HG02678 (cell line): ENCODE results near the gene PTPRD.

Experiments
- ATAC-seq: cut with Tn5 transposase; IDR thresholded peaks from one replicate; pipeline ENCODE4 v1.9.1; 2021; ENCODE audit warnings: mild to moderate bottlenecking, moderate library complexity; ENCODE audit not compliant: unreplicated experiment

Gene PTPRD

DNA sequence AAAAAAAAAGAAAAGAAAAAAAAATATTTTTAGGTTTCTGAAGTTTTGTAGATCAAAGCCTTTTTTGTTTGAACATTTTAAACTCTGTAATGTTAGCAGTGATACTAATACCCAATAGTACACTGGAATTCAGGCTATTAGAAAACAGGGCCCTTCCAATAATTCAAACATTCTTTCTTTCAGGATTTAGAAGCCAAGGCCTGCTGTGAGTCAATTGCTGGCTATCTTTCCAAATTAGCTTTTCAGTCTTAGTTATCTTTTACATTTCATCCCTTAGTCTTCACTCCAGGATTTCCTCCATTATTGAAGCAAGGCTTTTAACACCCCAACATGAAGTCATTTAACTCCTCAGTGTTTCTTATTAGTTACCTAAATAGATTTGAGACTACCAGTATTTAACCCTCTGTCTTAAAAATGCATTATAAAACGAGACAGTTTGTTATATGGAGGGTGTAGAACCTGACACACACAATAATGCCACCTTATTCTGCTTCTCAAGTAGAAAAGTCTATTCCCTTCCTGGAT lies 1861.3 kb downstream of the PTPRD start:
- ATAC-seq, result no peak

DNA sequence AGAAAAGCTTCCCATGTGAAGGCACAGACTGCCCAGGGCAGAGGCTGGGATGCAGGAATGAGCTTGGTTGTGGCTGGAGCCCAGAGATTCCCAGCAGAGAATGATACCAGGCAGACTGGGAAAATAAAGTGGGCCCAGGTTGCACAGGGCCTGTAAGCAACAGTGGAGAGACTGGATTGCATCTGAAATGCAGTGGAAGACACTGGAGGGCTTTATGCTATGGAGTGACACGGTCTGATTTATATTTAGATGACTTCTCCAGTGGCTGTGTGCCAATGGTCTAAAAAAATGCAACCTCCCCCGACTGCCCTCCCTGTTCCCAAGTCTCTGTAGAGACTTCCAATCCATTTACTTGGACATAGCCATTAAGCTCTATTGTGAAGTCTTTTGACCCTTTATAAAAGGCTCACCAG lies 1862.2 kb downstream of the PTPRD start:
- no peak for ATAC-seq

DNA sequence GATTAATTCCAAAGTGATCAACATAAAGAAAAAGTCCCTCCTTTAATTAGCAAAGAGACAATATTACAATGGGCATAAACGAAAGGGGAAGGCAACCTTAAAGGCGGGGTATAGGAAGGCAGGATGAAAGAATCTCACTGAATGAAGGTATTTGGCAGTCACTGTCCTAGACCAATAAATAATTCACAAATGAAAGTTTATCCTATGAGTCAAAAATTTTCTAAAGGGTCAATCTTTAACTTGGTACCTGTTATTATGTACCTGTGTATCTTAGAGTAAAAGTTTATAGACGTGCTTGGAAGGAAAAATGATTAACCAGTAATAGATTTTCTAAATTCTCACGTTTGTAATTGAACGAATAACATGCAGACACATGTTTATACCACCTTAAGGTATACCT lies 1867.5 kb downstream of the PTPRD start:
- ATAC-seq, result no peak

DNA sequence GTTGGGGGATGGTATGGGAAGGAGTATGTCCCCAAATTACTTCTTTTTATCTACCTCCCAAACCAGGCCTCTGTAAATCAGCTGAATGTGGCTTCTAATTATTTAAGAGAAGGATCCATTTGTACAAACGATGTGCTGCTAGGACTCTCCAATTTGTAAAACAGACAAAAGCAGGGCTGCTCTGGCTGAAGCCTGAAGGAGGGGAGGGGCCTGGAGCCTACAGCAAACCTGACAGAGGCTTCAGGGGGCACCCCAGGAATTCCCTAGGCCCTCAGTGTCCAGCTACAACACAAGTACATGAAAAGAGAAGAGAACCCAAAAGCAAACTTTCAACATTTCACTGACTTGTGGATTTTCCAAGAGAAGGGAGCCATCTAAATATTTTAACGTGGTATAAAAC lies 1873.9 kb downstream of the PTPRD start:
- no peak for ATAC-seq

DNA sequence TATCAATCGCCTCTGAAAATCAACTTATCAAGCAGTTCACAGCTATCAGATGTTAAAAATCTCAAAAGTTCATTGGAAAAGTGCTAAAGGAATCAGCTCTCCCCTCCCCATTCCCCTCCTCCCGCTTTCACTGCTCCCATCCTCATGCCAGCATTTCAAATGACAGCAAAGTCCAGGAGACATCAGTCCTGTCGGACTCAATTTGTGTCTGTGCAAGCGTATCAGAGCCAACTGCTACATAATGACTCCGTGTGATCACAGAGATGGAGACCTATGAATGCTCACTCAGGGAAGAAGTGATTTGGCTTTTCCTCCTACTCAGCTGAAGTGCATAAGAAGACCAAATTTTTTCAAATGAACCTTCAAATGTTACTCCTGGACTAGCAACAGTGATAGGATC lies 1876.0 kb downstream of the PTPRD start:
- no peak for ATAC-seq

DNA sequence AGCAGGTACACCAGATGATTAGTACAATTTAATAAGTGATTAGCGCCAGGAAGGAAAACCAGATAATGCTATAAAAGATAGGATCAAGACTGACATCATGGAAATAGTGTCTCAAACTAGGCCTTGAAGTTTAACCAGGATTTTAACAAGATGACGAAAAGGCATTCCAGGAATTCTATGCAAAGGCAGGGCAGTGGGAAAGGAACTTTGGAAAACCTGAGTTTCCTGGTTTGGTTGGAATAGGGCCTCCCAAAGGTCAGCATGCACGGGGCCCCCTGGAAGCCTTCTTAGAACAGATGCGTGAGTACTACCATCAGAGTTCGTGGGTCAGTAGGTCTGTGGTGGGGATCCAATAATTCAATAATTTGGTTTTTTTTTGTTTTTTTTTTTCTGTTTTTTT lies 1878.0 kb downstream of the PTPRD start:
- ATAC-seq, result no peak

DNA sequence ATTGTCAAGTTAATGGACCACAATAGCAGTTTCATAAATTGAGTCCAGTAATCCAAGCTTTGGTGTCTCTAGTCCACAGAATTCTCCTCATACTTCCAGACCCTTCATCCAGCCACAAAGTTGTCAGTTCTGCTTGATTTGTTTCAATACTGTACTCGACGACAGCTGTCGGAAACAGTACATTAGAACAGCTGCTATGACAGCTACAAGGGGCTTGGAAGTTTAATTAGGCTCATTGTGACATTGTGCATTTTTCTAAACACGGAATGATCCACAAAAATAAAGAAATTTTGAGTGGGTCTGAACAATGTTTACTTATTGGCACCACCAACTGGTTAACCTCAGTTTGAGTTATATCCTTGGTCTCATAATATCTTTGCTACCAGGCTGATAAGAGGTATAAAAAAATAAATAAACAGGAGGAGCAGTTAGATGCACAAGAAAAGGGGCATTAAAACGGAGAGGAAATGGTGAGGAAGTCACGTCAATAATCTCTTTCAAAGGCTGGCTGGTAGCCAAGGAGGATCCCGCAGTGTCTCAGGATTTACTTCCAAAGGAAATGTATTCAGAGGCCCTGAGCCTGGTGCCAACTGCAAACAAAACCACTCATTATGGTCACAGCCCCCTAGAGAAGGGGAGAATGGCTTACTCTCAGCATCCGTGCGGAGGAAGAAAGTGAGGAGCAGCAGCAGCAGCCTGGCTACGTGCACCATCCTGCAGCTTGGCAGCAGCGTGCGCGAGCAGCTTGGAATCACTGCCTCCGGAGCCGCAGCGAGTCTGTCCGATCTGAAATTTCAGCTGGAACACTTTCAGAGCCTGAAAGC lies 1879.5 kb downstream of the PTPRD start:
- ATAC-seq, result no peak

DNA sequence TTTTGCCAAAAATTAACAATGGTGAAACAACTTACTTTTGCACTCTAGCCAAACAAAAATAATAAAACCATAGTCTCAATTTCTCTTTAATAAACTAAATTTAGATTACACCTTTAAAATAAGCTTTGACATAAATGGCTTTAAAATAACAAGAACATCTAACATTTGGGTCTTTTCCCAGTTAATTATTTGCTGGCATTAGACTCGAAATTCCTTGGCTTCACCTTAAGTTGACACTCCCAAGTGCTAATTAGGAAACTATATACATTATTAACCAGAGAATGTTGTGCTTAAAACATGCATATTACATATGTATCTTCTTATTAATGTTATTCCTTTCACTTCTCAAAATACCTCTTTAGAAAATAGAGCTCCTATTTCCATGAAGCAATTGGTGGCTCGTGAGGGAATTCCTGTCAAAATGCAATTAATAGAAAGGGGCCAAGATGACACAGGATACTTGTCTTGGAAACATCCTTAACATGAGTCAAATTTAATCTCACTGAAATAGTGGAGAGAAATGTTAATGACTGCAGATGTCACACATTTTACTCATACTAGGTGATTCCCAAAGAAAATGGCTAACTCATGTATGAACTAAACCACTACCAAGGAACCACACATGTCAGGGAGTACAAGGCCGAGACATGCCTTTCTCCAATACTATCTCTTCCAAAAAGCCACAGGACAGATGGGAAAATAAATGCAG lies 1880.3 kb downstream of the PTPRD start:
- no peak for ATAC-seq

DNA sequence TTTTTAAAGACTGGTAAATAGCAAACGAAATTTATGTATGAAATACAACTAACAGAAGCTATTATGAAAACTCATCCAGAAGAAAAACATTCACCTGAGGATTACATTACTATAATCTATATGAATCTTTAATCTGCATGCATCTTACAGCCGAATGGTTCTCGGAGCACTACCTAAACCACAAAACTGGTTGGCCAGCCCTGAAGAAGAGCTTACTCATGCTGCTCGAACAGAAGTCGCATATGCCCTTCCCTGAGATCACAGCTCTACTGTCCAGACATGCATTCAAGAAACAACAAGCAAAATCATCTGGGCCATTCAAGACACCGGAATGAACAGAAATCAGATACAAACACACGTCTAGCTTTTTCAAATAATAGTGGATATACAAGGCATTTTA lies 1882.2 kb downstream of the PTPRD start:
- no peak for ATAC-seq

DNA sequence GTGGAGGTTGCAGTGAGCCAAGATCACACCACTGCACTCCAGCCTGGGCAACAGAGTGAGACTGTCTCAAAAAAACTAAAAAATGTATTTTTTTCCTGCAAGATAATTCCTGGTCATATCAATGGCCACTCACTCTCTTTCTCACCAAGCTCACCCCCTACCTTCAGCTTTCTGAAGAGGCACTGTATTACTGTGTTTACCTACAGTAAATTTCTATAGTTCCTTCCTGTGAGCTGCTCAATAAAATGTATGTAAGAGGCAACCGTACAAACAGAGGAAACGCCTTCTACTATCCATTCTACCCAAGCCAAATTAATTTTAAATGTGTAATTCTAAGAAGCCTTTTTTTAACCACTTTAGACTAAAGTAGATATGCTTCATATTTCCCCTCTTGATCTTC lies 1883.9 kb downstream of the PTPRD start:
- no peak for ATAC-seq

DNA sequence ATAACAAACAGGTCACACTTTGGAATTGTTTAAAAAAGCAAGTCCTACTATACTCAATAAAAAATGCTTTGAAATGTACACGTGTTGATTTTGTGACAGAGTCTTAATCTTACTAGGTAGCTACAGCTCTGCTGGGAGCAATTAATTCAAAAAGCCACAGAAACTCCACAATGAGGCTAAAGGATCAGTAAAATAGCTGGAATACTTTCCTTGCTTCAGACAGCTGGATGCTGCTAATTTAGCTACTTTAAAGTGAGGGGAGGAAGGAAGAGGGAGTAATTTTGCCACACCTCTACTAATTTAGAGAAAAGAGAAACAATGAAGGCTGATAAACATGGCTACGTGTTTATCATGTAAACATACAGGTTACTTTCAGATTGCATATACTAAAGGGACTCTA lies 1885.6 kb downstream of the PTPRD start:
- ATAC-seq, result no peak

DNA sequence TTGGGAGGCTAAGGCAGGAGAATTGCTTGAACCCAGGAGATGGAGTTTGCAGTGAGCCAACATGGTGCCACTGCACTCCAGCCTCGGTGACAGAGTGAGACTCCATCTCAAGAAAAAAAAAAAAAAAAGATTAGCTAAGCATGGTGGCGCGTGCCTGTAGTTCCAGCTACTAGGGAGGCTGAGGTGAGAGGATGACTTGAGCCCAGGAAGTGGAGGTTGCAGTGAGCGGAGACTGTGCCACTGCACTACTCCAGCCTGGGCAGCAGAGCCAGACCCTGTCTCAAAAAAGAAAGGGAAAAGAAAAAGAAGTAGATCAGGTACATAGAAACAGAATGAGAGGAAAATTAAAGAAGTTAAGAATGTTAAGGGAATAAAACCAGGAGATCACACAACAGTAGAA lies 1886.1 kb downstream of the PTPRD start:
- ATAC-seq, result no peak

DNA sequence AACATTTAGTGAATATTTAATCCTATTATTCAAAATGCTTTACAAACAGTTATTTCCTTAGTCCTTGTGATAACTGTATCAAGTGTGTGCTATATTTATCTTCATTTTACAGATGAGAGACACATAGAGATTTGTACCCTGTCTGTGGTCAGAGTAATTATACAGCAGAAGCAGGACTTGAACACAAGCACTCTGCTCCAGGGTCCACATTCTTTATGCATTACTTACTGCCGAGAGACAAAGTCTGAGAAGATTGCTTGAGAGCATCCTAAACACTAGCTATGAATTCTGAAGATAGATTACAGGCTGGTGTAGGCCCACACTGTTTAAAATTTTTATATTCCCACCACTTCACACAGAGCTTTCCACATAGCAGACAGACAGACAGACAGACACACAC lies 1887.2 kb downstream of the PTPRD start:
- ATAC-seq, result no peak

DNA sequence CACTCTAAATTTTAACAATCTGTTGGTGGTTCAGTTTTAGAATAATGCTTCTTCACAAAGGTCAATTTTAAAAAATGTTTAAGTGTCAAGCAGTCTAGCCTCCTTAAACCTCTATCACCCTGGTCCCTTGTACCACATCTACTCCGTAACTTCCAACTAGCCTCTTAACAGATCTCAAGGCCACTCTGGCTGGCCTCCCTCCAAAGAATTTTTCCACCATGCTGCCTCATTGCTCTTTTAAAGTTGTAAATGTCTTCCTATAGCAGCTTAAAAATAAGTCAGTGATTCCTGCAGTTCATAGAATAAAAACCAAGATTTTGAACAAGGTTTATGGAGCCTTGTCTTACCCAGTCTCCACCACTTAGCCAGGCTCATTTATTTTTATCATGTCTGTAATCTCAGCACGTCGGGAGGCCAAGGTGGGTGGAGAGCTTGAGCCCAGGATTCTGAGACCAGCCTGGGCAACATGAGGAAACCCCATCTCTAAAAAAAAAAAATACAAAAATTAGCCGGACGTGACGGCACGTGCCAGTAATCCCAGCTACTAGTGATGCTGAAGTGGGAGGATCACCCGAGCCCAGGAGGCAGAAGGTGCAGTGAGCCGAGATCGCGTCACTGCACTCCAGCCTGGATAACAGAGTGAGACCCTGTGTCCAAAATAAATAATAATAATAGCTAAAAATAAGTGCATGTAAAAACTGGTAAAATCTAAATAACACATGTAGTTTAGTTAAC lies 1888.4 kb downstream of the PTPRD start:
- ATAC-seq, result no peak

DNA sequence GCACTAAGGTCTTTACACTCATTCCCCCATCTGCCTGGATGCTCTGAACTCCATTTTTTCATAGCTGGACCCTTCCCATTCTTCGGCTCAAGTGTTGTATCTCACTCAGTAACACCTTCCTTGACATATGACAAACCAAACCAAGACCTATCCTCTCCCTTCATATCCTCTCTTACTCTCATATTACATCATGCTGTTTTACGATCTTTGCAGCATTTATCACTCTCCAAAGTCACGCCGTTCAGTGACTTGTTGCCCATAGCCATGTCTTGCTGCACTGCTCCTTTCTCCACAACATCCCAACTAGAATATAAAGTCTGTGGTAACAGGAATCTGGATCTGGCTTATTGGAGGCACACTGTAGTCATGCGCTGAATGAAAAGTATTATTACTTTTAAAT lies 1889.6 kb downstream of the PTPRD start:
- no peak for ATAC-seq

DNA sequence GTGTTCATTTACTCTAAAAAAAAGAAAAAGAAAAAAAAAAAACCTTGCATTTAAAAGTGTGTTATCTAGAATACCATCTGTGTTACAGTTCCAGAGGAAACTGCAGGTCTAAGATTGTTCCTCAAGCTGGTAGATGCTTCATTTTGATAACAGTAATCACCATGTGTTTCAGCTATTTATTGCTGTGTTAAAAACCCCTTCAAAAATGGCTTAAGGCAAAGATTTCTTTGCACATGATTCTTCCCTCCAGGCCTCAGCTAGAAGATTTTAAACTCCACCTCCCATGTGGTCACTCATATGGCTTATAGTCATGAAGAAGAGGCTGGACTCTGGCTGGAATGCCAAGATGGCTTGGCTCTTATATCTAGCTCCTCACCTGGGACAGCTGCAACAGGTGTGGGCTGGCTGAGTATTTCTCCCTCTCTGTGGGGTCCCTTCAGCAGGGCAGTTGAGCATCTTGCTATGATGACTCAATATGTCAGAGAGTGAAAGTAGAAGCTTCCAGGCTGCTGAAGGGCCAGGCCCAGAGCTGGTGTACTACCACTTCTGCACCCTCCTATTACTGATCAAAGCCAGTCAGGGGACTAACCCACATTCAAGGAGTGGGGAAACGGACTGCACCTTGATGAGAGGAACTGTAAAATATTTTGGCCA lies 1892.8 kb downstream of the PTPRD start:
- ATAC-seq, result no peak

DNA sequence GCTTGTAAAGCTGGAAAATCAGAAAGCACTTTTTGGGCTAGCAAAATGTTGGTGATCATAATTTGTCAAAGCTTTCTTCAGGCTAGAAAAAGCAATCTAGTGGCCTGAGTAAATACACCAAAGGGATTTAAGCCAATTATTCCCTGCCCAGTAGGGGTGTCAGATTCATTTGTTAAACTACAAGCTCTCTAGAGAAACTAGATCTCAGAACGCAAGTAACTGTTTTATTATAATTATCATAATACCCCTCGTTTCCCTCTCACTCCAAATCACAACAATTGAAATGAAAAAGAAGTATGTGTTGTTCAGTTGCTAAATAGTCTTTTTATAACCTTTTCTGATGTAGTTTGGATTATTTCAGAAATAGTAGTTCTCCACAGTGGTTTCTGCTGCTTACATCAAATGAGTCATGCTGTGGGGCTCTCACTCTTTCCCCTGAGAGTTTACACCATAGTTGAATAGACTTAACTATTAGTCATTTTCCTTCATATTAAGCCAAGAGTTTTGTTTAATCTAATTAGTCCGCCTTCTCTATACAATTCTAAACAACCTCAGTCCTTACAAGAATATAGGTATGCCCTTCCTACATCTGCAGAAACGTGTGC lies 1894.6 kb downstream of the PTPRD start:
- no peak for ATAC-seq

DNA sequence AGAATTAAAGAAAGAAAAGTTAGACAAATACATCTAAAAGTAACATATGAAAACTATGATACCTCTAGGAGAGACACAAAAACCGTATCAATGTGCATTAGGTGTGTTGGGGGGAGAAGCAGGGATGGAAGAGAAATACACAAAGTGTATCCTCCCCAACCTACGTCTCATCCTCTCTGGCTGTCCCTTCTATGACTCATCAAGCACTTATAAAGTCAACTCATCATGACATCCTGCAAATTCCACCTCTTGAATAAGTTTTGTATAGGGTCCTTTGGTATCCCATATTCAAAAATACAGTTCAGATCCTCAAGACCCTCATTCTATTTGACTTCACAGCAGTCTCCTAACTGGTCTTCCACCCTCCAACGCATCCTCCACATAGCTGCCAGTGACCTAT lies 1895.7 kb downstream of the PTPRD start:
- ATAC-seq, result no peak

DNA sequence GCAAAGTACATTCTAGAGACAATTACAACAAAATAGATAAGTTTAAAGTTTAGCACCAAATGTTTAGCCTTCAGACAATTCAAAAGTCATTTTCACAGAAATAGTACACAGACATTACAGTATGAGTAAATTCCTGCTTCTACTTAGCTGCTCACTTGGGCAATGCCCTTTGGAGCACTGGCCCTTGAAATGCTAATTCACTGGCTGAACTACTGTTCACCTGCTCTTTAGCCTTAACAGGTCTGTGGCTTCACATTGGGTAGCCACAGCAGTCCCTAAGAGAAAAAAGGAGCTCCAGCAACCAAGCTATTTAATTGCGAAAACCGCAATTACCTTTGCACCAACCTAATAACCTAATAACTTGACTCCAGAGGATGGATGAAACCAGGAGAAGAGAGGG lies 1897.0 kb downstream of the PTPRD start:
- ATAC-seq, result no peak

DNA sequence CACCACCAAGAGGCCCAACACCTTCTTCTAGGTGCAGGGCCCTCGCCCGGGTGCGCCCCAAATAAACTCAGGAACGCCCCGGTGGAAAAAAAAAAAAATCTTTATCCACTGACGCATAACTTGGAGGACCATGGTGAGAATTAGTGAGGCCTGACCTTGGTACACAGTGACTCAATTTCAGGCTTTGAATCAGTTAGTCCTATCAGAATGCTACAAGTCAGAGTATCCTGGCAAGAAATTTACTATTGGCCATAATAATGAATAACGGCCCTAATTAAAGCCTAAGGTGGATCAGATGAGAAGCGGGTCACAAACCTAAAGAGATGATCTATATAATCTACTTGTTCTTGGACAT lies 1899.0 kb downstream of the PTPRD start:
- no peak for ATAC-seq
